ENCODE data around the gene HYDIN.

DNA sequence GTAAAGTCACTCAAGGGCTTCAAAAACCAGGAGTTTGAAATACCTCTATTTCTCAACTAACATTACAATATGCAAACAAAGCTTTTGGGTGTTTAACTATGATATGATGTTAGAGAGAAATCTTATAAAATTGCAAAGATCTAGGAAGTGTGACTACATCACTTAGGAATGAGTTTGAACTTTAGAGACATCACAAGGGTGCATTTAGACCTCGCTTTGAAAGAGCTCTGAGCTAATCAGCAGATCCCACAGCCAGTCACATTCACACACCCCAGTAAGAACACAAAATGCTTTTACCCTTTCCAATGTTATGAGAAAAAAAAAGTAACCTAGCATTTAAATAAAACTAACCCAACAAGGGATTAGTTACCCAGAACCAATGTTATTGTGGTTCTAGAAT is 45.2 kb downstream of the HYDIN start:
- TF ChIP-seq CTCF (IDR thresholded peaks at IDR 0.05) = no peak
- TF ChIP-seq POLR2A (IDR thresholded peaks at IDR 0.05) = no peak
- no peak for TF ChIP-seq EP300 (IDR thresholded peaks at IDR 0.05)
- no peak for TF ChIP-seq POLR2AphosphoS5 (IDR thresholded peaks at IDR 0.05)
